GM21360 (cell line): ENCODE data around the gene ZFP57.
"Not testable (repeated sequence)": the region's sequence is repeated elsewhere in the genome, so short reads cannot be mapped to it uniquely, and the experiment has no call there.

ENCODE experiments used
- ATAC-seq: cut with Tn5 transposase; IDR thresholded peaks from one replicate; pipeline ENCODE4 v1.9.1; 2021; ENCODE audit warnings: mild to moderate bottlenecking, moderate library complexity; ENCODE audit not compliant: unreplicated experiment

ZFP57 gene

GRCh38 chr6:29696147-29697125, 15.5 kb upstream of the ZFP57 start:
- no peak for ATAC-seq

- no peak for ATAC-seq
Measured at GRCh38 chr6:29694637-29695036, 13.7 kb upstream of the ZFP57 start.

- no peak for ATAC-seq
Measured at GRCh38 chr6:29685718-29686326, 4.9 kb upstream of the ZFP57 start.

- ATAC-seq = no peak
Measured at GRCh38 chr6:29681811-29682210, 859 bp upstream of the ZFP57 start.

GRCh38 chr6:29680416-29680815, 536 bp downstream of the ZFP57 start:
- no peak for ATAC-seq

- ATAC-seq = no peak
Measured at GRCh38 chr6:29679962-29680361, 990 bp downstream of the ZFP57 start.

GRCh38 chr6:29678114-29678513, 2.8 kb downstream of the ZFP57 start:
- ATAC-seq = no peak

- no peak for ATAC-seq
Measured at GRCh38 chr6:29676981-29677601, 3.9 kb downstream of the ZFP57 start.

- no peak for ATAC-seq
Measured at GRCh38 chr6:29675561-29675960, 5.4 kb downstream of the ZFP57 start.

- ATAC-seq = no peak
Measured at GRCh38 chr6:29674008-29674407, 6.9 kb downstream of the ZFP57 start.

GRCh38 chr6:29673161-29673560, 7.8 kb downstream of the ZFP57 start:
- ATAC-seq = no peak

GRCh38 chr6:29672116-29672515, 8.8 kb downstream of the ZFP57 start:
- not testable (repeated sequence) for ATAC-seq

GRCh38 chr6:29671026-29671425, 9.9 kb downstream of the ZFP57 start:
- no peak for ATAC-seq

GRCh38 chr6:29667158-29667557, 13.8 kb downstream of the ZFP57 start:
- ATAC-seq = no peak

- ATAC-seq = no peak
Measured at GRCh38 chr6:29666826-29667130, 14.2 kb downstream of the ZFP57 start.

GRCh38 chr6:29665942-29666825, 14.8 kb downstream of the ZFP57 start:
- no peak for ATAC-seq

GRCh38 chr6:29663300-29664042, 17.5 kb downstream of the ZFP57 start:
- ATAC-seq = no peak

GRCh38 chr6:29661502-29662141, 19.3 kb downstream of the ZFP57 start:
- ATAC-seq = not testable (repeated sequence)

GRCh38 chr6:29661071-29661470, 19.9 kb downstream of the ZFP57 start:
- no peak for ATAC-seq

- ATAC-seq = no peak
Measured at GRCh38 chr6:29656798-29657197, 24.2 kb downstream of the ZFP57 start, which contains the start of gene MOG. Gene MOG (plus strand): TSS chr6:29657092. CDS start chr6:29657210, 118 bp downstream.
